Activated CD4-positive, alpha-beta T cell treated with anti-CD3 and anti-CD28 coated beads, Interleukin-2, amount 10 ng/mL, durations not matched to agents 7 days and 5 days (primary cell): ENCODE measurements around the gene AEBP2. TPM values are rescaled to one million over a fixed set of nuclear protein-coding genes. Genes with fewer than 3 reads are reported as not detected.
A peak's percentile ranks its signal among the peaks of the same experiment; 100 is the strongest.
"Not testable (repeated sequence)": the region's sequence is repeated elsewhere in the genome, so short reads cannot be mapped to it uniquely, and the experiment has no call there.

Experiments
- CTCF ChIA-PET: fragments of 350-600 bp; sonication (Branson Sonifier 250); formaldehyde crosslinking; loops from one replicate; lab custom pipeline; 2021; ENCODE audit warnings: antibody characterized with exemption; lab: Charles Lee
- POLR2A ChIA-PET: fragments of 350-600 bp; sonication (Branson Sonifier 250); formaldehyde crosslinking; loops from one replicate; lab custom pipeline; 2021; ENCODE audit warnings: antibody characterized with exemption; lab: Charles Lee
- DNase-seq: peaks from one replicate; pipeline ENCODE4 v3.0.0-alpha.2; 2020
- H3K27ac Mint-ChIP-seq: one replicate; pipeline ENCODE4 v1.8.0; 2021; ENCODE audit warnings: mild to moderate bottlenecking, moderate library complexity, mixed read lengths
- H3K27me3 Mint-ChIP-seq: one replicate; pipeline ENCODE4 v1.8.0; 2021; ENCODE audit warnings: mixed read lengths
- H3K36me3 Mint-ChIP-seq: one replicate; pipeline ENCODE4 v1.8.0; 2021; ENCODE audit warnings: low read depth, mixed read lengths
- H3K4me1 Mint-ChIP-seq: one replicate; pipeline ENCODE4 v1.8.0; 2021; ENCODE audit warnings: mixed read lengths
- H3K4me3 Mint-ChIP-seq: one replicate; pipeline ENCODE4 v1.8.0; 2021; ENCODE audit warnings: mild to moderate bottlenecking, moderate library complexity, mixed read lengths
- H3K9me3 Mint-ChIP-seq: one replicate; pipeline ENCODE4 v1.8.0; 2021; ENCODE audit warnings: mixed read lengths
- total RNA-seq, 2 experiments: library from RNA; stranded (reverse); gene quantifications; one replicate each; pipeline ENCODE4 v1.2.3, GENCODE V29; 2021

AEBP2 gene
- total RNA-seq, 2 experiments from 2014 or later: 45.8 to 49.1 TPM

- Mint-ChIP-seq H3K4me1 (peaks cover 26% of the 10 kb centered on the region), H3K27me3 (no peaks in the 10 kb centered on the region), H3K4me3 (no peak overlapping the region), H3K27ac (no peak overlapping the region), H3K36me3 (peaks cover 17% of the 10 kb centered on the region), H3K9me3 (peaks cover 10% of the 10 kb centered on the region)
- POLR2A ChIA-PET: no interaction called here
- DNase-seq: no peak
- CTCF ChIA-PET: no interaction called here
These were observed 91.3 kb downstream of the AEBP2 start for GRCh38 chr12:19530637-19531023.

- peaks cover 23% of the 10 kb centered on the region for H3K4me1 Mint-ChIP-seq
- no peak for DNase-seq
- H3K9me3 Mint-ChIP-seq: peaks cover 16% of the 10 kb centered on the region
- peaks cover 20% of the 10 kb centered on the region for H3K36me3 Mint-ChIP-seq
- no peak overlapping the region for H3K4me3 Mint-ChIP-seq
- H3K27me3 Mint-ChIP-seq: no peaks in the 10 kb centered on the region
- CTCF ChIA-PET: no interaction called here
- POLR2A ChIA-PET: no interaction called here
- H3K27ac Mint-ChIP-seq: no peak overlapping the region
These were observed 94.3 kb downstream of the AEBP2 start for GRCh38 chr12:19533567-19533966.

GRCh38 chr12:19539071-19539470, 99.8 kb downstream of the AEBP2 start:
- CTCF ChIA-PET: no interaction called here
- DNase-seq: no peak
- H3K27me3 Mint-ChIP-seq: no peaks in the 10 kb centered on the region
- peaks cover 16% of the 10 kb centered on the region for H3K9me3 Mint-ChIP-seq
- peaks cover 15% of the 10 kb centered on the region for H3K36me3 Mint-ChIP-seq
- no peak overlapping the region for H3K4me3 Mint-ChIP-seq
- no peak overlapping the region for H3K27ac Mint-ChIP-seq
- POLR2A ChIA-PET: no interaction called here
- H3K4me1 Mint-ChIP-seq: peaks cover 6% of the 10 kb centered on the region

- ChIA-PET CTCF (interaction anchor here (0.5 kb wide), 1 partner anchor 317 kb away, joined by 4 read pairs; no protein-coding TSS in a partner anchor), POLR2A (no interaction called here)
- H3K4me1 Mint-ChIP-seq: peaks cover 6% of the 10 kb centered on the region
- H3K9me3 Mint-ChIP-seq: peaks cover 16% of the 10 kb centered on the region
- no peak for DNase-seq
- no peak overlapping the region for H3K27ac Mint-ChIP-seq
- peaks cover 14% of the 10 kb centered on the region for H3K36me3 Mint-ChIP-seq
- H3K4me3 Mint-ChIP-seq: no peak overlapping the region
- no peaks in the 10 kb centered on the region for H3K27me3 Mint-ChIP-seq
These were observed 100.5 kb downstream of the AEBP2 start for GRCh38 chr12:19539836-19540235.

GRCh38 chr12:19542606-19543005, 103.3 kb downstream of the AEBP2 start:
- H3K4me3 Mint-ChIP-seq: no peak overlapping the region
- POLR2A ChIA-PET: no interaction called here
- CTCF ChIA-PET: interaction anchor here (0.6 kb wide), 1 partner anchor 150 kb away, joined by 3 read pairs; no protein-coding TSS in a partner anchor

GRCh38 chr12:19544353-19544752, 105.1 kb downstream of the AEBP2 start:
- Mint-ChIP-seq H3K4me1 (no peaks in the 10 kb centered on the region), H3K27me3 (no peaks in the 10 kb centered on the region), H3K27ac (no peak overlapping the region), H3K36me3 (peaks cover 3% of the 10 kb centered on the region), H3K9me3 (peaks cover 3% of the 10 kb centered on the region), H3K4me3 (no peak overlapping the region)
- CTCF ChIA-PET: no interaction called here
- POLR2A ChIA-PET: no interaction called here
- DNase-seq: no peak

More at GRCh38 chr12:19542606-19543005, 103.3 kb downstream of the AEBP2 start:
- H3K4me1 Mint-ChIP-seq: no peaks in the 10 kb centered on the region
- no peak for DNase-seq
- H3K36me3 Mint-ChIP-seq: peaks cover 3% of the 10 kb centered on the region
- H3K27ac Mint-ChIP-seq: no peak overlapping the region
- peaks cover 3% of the 10 kb centered on the region for H3K9me3 Mint-ChIP-seq
- no peaks in the 10 kb centered on the region for H3K27me3 Mint-ChIP-seq

- no peaks in the 10 kb centered on the region for H3K27me3 Mint-ChIP-seq
- H3K27ac Mint-ChIP-seq: no peak overlapping the region
- H3K4me3 Mint-ChIP-seq: no peak overlapping the region
- peaks cover 3% of the 10 kb centered on the region for H3K36me3 Mint-ChIP-seq
- ChIA-PET CTCF (no interaction called here), POLR2A (no interaction called here)
- DNase-seq: no peak
- peaks cover 3% of the 10 kb centered on the region for H3K9me3 Mint-ChIP-seq
- H3K4me1 Mint-ChIP-seq: no peaks in the 10 kb centered on the region
These were observed 106.0 kb downstream of the AEBP2 start for GRCh38 chr12:19545301-19545700.

GRCh38 chr12:19546027-19546426, 106.7 kb downstream of the AEBP2 start:
- no peak overlapping the region for H3K4me3 Mint-ChIP-seq
- CTCF ChIA-PET: no interaction called here
- POLR2A ChIA-PET: no interaction called here

GRCh38 chr12:19546611-19547162, 107.4 kb downstream of the AEBP2 start:
- no peak overlapping the region for H3K27ac Mint-ChIP-seq
- no peak overlapping the region for H3K4me3 Mint-ChIP-seq
- CTCF ChIA-PET: no interaction called here
- no peaks in the 10 kb centered on the region for H3K4me1 Mint-ChIP-seq
- POLR2A ChIA-PET: no interaction called here
- no peaks in the 10 kb centered on the region for H3K27me3 Mint-ChIP-seq
- DNase-seq: no peak
- peaks cover 3% of the 10 kb centered on the region for H3K9me3 Mint-ChIP-seq
- H3K36me3 Mint-ChIP-seq: peaks cover 3% of the 10 kb centered on the region

More at GRCh38 chr12:19546027-19546426, 106.7 kb downstream of the AEBP2 start:
- peaks cover 3% of the 10 kb centered on the region for H3K9me3 Mint-ChIP-seq
- no peak for DNase-seq
- H3K27me3 Mint-ChIP-seq: no peaks in the 10 kb centered on the region
- H3K27ac Mint-ChIP-seq: no peak overlapping the region
- peaks cover 3% of the 10 kb centered on the region for H3K36me3 Mint-ChIP-seq
- H3K4me1 Mint-ChIP-seq: no peaks in the 10 kb centered on the region

GRCh38 chr12:19547271-19547671, 108.0 kb downstream of the AEBP2 start:
- H3K36me3 Mint-ChIP-seq: peaks cover 3% of the 10 kb centered on the region
- H3K4me3 Mint-ChIP-seq: no peak overlapping the region
- H3K9me3 Mint-ChIP-seq: peaks cover 3% of the 10 kb centered on the region
- ChIA-PET POLR2A (no interaction called here), CTCF (no interaction called here)
- DNase-seq: no peak
- H3K4me1 Mint-ChIP-seq: peaks cover 4% of the 10 kb centered on the region
- no peak overlapping the region for H3K27ac Mint-ChIP-seq
- H3K27me3 Mint-ChIP-seq: no peaks in the 10 kb centered on the region

- CTCF ChIA-PET: interaction anchor here (0.6 kb wide), 1 partner anchor 11 kb away, joined by 3 read pairs; no protein-coding TSS in a partner anchor
- Mint-ChIP-seq H3K9me3 (no peaks in the 10 kb centered on the region), H3K4me1 (peaks cover 20% of the 10 kb centered on the region), H3K27ac (no peak overlapping the region), H3K27me3 (no peaks in the 10 kb centered on the region), H3K36me3 (no peaks in the 10 kb centered on the region), H3K4me3 (no peak overlapping the region)
- POLR2A ChIA-PET: no interaction called here
- no peak for DNase-seq
These were observed 109.5 kb downstream of the AEBP2 start for GRCh38 chr12:19548834-19549233.

- DNase-seq: no peak
- ChIA-PET CTCF (no interaction called here), POLR2A (no interaction called here)
- H3K27ac Mint-ChIP-seq: no peak overlapping the region
- no peaks in the 10 kb centered on the region for H3K36me3 Mint-ChIP-seq
- H3K4me3 Mint-ChIP-seq: no peak overlapping the region
- peaks cover 23% of the 10 kb centered on the region for H3K4me1 Mint-ChIP-seq
- no peaks in the 10 kb centered on the region for H3K27me3 Mint-ChIP-seq
- H3K9me3 Mint-ChIP-seq: no peaks in the 10 kb centered on the region
These were observed 111.3 kb downstream of the AEBP2 start for GRCh38 chr12:19550626-19551025.

- CTCF ChIA-PET: interaction anchor here (0.7 to 1.0 kb wide), 2 partner anchors 11 to 54 kb away, joined by 3 read pairs; no protein-coding TSS in a partner anchor
- peak; percentile 12 for DNase-seq
- POLR2A ChIA-PET, H3K36me3 Mint-ChIP-seq, H3K27me3 Mint-ChIP-seq, H3K9me3 Mint-ChIP-seq: not testable (repeated sequence)
- peak overlapping the region; percentile 89 for H3K27ac Mint-ChIP-seq
- peaks cover 23% of the 10 kb centered on the region for H3K4me1 Mint-ChIP-seq
- H3K4me3 Mint-ChIP-seq: peak overlapping the region; percentile 62
These were observed 113.3 kb downstream of the AEBP2 start for GRCh38 chr12:19552441-19553097.
